Dedifferentiated amniotic fluid mesenchymal stem cell (primary cell): Measurements from ENCODE around the gene CFB.
"Not testable (repeated sequence)": the region's sequence is repeated elsewhere in the genome, so short reads cannot be mapped to it uniquely, and the experiment has no call there.

ENCODE experiments used
- DNase-seq: peaks from one replicate; pipeline ENCODE4 v3.0.0-alpha.2; 2016; ENCODE audit errors: extremely low spot score

CFB gene

GRCh38 chr6:31911826-31912585, 33.9 kb upstream of the CFB start:
- no peak for DNase-seq

- no peak for DNase-seq
Observed at GRCh38 chr6:31915351-31915750, 30.5 kb upstream of the CFB start.

GRCh38 chr6:31915756-31916155, 30.1 kb upstream of the CFB start:
- no peak for DNase-seq

GRCh38 chr6:31918069-31918720, 27.7 kb upstream of the CFB start:
- no peak for DNase-seq

GRCh38 chr6:31919624-31920303, 26.1 kb upstream of the CFB start:
- DNase-seq = no peak

GRCh38 chr6:31920811-31921210, 25.1 kb upstream of the CFB start:
- DNase-seq = no peak

- no peak for DNase-seq
Observed at GRCh38 chr6:31922942-31923341, 23.0 kb upstream of the CFB start.

- DNase-seq = no peak
Observed at GRCh38 chr6:31927242-31927862, 18.5 kb upstream of the CFB start, which contains the start of gene C2. Gene C2, plus strand, starts transcription at chr6:31927717. Its CDS starts 36 bp downstream, at chr6:31927753.

- no peak for DNase-seq
Observed at GRCh38 chr6:31927863-31928671, 17.8 kb upstream of the CFB start.

- no peak for DNase-seq
Observed at GRCh38 chr6:31928672-31928939, 17.3 kb upstream of the CFB start.

- DNase-seq = no peak
Observed at GRCh38 chr6:31930962-31931361, 14.9 kb upstream of the CFB start.

- not testable (repeated sequence) for DNase-seq
Observed at GRCh38 chr6:31932137-31932536, 13.8 kb upstream of the CFB start.

- no peak for DNase-seq
Observed at GRCh38 chr6:31933537-31933936, 12.4 kb upstream of the CFB start.

- DNase-seq = no peak
Observed at GRCh38 chr6:31935021-31935420, 10.9 kb upstream of the CFB start.

- DNase-seq = no peak
Observed at GRCh38 chr6:31935823-31936222, 10.1 kb upstream of the CFB start.

- no peak for DNase-seq
Observed at GRCh38 chr6:31940256-31940664, 5.6 kb upstream of the CFB start.

- DNase-seq = no peak
Observed at GRCh38 chr6:31943742-31944141, 2.2 kb upstream of the CFB start.

- DNase-seq = no peak
Observed at GRCh38 chr6:31945154-31945506, 765 bp upstream of the CFB start.

- DNase-seq = no peak
Observed at GRCh38 chr6:31946370-31946885, 533 bp downstream of the CFB start.

- no peak for DNase-seq
Observed at GRCh38 chr6:31947070-31947675, 1.3 kb downstream of the CFB start.

GRCh38 chr6:31947864-31948263, 2.0 kb downstream of the CFB start:
- DNase-seq = no peak
